Right ventricle myocardium superior (tissue), 1 donor: ENCODE results near the gene ADGRD1. TPM values are rescaled to one million over a fixed set of nuclear protein-coding genes. Genes with fewer than 3 reads are reported as not detected.
"Not testable (repeated sequence)": the region's sequence is repeated elsewhere in the genome, so short reads cannot be mapped to it uniquely, and the experiment has no call there.

Experiments
- ATAC-seq: fragments of 200-7000 bp; cut with Tn5 transposase; one replicate; pipeline ENCODE4 v1.9.1; 2020; ENCODE audit warnings: mild to moderate bottlenecking; ENCODE audit not compliant: poor library complexity
- DNase-seq: peaks from one replicate; pipeline ENCODE4 v3.0.0-alpha.2; 2020
- intact Hi-C: fragments of 100-400 bp; cut with DNase I; formaldehyde crosslinking; loops from one replicate; pipeline ENCODE4 v1.11.2; 2022
- total RNA-seq: library from RNA; stranded (reverse); fragmentation: NEBNext Ultra II Directional; extraction: Animal tissue kit (Norgen Biotek cat#: 25700); gene quantifications from one replicate; pipeline ENCODE4 v1.2.1, GENCODE V29; 2021
- donor health status: DM: no; HTN: yes; CAD: no; lungs with severe emphysema.

ADGRD1 gene
- total RNA-seq, 1 donor from 2014 or later: 86.1 TPM

DNA sequence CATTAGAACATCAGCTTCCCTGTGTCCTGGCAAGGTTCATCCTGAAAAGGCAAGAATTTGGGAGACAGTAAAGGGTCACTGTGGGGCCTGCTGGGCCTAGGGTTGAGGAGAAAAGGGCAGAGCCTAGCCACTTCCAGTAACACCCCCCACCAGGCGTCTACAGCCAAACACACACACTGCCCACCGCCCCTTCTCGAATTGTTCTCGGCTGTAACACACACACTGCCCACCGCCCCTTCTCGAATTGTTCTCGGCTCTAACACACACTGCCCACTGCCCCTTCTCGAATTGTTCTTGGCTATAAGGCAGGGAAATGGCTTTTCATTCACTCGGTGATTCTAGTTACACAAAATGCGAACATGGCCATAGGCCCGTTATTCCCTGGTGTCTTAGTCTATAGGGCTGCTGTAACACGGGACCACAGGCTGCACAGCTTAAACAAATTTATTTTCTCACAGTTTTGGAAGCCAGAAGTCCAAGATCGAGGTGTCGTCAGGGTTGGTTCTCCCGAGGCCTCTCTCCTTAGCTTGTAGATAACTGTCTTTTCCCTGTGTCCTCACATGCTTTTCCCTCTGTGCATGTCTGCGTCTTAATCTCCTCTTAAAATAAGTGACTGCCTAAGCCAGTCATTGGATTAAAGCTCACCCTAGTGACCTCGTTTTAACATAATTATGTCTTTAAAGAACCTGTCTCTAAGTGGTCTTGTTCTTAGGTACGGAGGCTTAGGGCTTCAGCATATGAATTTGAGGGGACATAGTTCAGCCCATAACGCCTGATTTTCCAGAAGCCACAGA is 171.0 kb downstream of the ADGRD1 start:
- intact Hi-C loops: no loop called here
- ATAC-seq (no peak), DNase-seq (peak; percentile 22)

DNA sequence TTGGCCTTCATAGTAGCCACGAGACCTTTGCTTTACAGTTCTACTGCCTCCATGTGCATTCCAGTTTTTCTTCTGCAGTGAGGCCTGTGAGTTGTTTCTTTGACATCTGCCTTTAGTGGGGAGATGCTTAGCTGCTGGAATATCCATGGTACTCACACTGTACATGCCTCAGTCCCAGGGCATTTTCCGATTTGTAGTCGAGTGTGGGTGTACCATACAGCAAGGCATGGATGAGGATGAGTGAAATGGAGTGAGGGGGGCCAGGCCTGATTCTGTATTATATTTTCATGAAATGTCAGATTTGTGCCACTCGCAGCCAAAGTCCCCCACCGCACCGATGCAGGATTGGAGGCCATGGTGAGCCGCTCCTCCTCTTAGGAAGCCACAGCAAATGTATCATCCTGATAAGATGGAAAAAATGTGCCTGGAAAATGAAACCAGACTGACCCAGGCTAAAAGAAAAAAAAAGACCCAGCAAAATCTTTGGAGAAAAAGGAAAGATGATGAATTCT is 173.0 kb downstream of the ADGRD1 start:
- intact Hi-C loops: no loop called here
- DNase-seq (peak; percentile 26), ATAC-seq (no peak)

GRCh38 chr12:131128556-131128955 is 174.8 kb downstream of the ADGRD1 start:
- no peak for ATAC-seq

GRCh38 chr12:131128966-131129619 is 175.4 kb downstream of the ADGRD1 start:
- DNase-seq, ATAC-seq, intact Hi-C loops: not testable (repeated sequence)

More at GRCh38 chr12:131128556-131128955, 174.8 kb downstream of the ADGRD1 start:
- no peak for DNase-seq
- intact Hi-C loops: no loop called here

- no peak for DNase-seq
- intact Hi-C loops: loop anchor here (5.0 kb wide), 1 partner anchor 213 kb away; no protein-coding TSS in a partner anchor
- no peak for ATAC-seq
Observed at GRCh38 chr12:131129839-131130238, 176.1 kb downstream of the ADGRD1 start.

- intact Hi-C loops: loop anchor here (5.0 kb wide), 1 partner anchor 213 kb away; no protein-coding TSS in a partner anchor
- no peak for ATAC-seq
Observed at GRCh38 chr12:131130311-131130911, 176.7 kb downstream of the ADGRD1 start.

DNA sequence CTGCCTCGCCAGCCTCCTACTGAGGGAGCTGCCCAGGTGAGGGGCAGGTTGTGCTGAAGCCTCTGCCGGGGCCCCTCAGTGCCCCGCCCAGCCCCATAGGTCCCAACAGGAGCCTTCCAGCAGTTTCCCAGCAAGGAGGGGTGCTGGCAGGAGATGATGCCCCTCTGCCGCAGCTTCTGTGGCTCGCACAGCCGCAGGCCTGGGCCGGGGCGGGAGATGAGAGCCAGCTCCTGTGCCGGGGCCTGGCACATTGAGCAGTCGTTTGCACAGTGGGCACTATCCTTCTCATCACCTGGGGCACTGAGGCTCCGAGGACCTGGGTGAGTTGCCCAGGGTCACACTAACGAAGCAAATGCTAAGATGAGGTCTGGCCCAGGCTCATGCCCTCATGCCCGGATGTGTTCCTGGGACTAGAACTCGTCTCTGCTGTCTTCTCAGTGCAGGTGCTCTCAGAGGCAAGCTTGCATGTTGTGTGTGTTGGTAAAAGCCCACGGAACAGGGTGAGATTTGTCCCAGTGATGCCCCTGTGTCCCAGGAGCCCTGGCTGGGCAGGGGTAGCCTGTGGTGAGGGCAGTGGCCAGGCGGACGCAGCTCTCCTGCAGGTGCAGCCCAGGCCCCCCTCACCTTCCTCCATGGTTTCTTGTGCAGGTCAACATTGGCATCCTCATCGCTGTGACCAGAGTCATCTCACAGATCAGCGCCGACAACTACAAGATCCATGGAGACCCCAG is 177.5 kb downstream of the ADGRD1 start:
- intact Hi-C loops: loop anchor here (5.0 kb wide), 1 partner anchor 214 kb away; no protein-coding TSS in a partner anchor
- ATAC-seq (no peak), DNase-seq (no peak)

More at GRCh38 chr12:131130311-131130911, 176.7 kb downstream of the ADGRD1 start:
- DNase-seq: no peak

DNA sequence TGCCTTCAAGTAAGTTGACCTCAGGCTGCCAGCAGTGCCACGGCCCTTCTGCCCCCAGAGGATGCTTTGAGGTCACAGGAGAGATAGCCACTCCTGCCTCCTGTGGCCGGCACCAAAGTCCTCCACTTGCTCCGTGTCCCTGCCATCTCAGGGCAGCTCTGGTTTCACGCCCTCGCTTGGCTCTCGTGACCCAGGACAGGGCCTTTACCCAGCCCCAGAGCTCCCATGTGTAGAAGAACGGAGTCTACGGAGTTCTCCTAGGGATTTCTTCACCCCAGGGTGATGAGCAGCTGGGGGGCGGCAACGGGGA is 178.1 kb downstream of the ADGRD1 start:
- intact Hi-C loops: loop anchor here (5.0 kb wide), 1 partner anchor 214 kb away; no protein-coding TSS in a partner anchor
- no peak for ATAC-seq
- no peak for DNase-seq

DNA sequence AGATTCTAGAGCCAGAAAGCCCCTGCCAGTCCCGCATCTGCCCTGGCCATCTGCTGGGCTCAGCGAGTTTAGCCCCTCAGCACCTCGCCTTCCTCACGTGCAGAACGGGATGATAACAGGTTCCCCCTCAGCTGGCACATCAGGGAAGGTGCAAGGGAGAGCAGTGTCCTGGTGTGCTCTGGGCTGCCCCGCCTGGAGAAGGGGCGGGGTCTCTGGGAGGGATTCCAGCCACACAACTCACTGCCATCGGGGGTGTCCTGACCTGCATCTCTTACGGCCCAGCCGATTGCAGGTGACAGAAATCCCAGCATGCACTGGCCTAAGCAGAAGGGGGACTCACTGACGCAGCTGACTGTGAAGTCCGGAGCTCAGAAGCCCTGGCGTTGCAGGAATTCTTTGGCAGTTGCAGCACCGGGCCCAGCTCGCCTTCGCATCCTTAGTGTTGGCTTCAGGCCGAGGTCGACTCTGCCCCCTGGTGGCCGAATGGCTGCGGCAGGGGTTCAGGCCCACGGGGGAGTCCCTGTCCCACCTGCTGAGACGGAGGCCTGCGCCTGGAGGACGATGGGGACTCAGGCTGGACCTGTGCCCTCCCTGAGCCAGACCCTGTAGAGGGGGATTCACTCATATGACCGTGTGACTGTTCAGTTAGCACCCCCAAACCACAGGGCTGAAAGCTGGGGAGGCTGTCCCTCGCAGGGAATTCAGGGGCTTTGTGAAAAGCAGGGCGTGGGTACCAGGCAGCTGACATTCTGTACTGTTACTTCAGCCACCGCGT is 178.6 kb downstream of the ADGRD1 start:
- ATAC-seq (peak; percentile 72), DNase-seq (peak; percentile 82)
- intact Hi-C loops: loop anchor here (5.0 kb wide), 1 partner anchor 215 kb away; no protein-coding TSS in a partner anchor

DNA sequence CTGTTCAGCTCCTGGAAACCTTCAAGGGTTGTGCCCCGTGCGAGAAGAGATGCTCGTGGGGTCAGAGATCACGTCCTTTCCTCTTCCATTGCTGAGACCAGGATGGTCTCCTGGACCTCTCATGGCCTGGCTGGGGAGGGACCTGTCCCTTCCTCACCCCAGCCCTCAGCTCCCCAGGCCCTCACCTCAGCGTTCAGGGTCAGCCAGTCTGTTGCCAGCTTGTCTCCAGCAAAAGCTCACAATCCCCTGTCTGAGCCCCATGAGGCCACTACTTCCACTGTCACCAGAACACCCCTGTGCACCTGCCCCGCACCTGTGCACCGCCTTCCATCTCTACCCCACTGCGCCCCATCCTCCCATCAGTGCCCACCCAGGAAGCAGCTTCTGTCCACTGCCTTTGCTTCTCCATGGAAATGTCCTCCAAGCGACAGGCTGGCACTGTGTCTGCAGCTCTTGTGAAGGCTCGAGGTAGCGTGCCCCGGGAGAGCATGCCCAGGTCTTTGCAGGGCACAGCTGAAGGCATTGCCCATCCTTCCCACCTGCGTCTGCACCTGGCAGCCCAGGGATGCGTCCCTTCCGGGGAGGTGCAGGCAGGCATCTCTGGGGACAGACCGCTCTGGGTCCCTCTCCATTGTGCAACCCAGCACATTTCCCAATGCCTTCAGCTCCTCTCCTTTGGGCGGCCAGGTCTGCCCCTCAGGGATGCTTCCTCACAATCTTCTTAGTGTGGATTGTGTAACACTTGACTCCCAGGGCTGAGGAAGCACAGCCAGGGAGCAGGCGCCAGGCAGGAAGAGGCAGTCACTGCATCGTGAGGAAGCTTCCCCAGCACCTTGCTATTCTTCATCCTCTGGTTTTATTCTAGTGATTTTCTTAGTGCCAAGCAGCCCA is 179.6 kb downstream of the ADGRD1 start:
- DNase-seq: peak; percentile 67
- peak; percentile 32 for ATAC-seq
- intact Hi-C loops: loop anchor here (5.0 kb wide), 1 partner anchor 216 kb away; no protein-coding TSS in a partner anchor

DNA sequence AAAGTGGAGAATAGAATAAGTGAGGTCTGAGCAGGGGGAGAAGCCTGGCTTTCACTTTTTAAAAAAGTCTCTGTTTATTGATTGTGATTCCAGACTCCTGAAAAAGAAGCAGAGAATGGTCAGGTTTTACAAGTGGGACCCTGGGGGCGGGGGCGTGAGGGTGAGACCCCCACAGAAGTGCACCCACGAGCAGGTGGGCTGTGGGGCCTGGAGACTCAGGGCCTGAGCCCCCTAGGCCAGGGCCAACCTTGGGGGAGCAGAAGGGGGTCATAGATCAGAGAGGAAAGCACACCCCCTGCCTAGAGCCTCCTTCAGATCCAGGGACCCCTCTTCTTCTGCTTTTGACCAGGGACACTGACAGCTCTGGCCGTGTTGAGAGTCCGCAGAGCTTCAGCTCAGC is 180.3 kb downstream of the ADGRD1 start:
- DNase-seq: no peak
- no peak for ATAC-seq
- intact Hi-C loops: loop anchor here (5.0 kb wide), 1 partner anchor 217 kb away; no protein-coding TSS in a partner anchor

- ATAC-seq: no peak
- intact Hi-C loops: loop anchor here (5.0 kb wide), 1 partner anchor 217 kb away; no protein-coding TSS in a partner anchor
- no peak for DNase-seq
Observed at GRCh38 chr12:131134523-131135310, 181.0 kb downstream of the ADGRD1 start.

DNA sequence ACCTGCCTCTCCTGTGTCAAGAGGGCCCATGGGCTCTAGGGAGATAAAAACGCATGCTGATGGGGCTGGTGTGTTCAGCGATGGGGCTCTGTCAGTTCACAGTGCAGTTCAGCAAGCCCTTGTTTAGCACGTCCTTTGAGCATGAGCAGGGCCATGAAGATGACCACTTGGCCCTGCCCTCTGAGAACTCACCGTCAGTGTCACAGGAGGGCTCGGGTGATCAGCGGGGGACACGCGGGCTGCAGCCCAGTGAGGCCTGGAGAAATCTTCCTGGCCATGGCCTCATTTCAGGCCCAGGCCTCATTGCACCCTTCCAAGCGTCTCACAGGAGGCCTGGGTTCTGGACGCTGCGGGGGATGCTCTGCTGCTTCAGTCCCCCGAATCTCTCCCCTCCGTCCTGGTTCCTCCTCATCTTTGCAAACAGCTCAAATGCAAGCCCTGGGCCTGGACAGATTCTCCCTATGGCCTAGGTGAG is 181.6 kb downstream of the ADGRD1 start:
- DNase-seq (no peak), ATAC-seq (no peak)
- intact Hi-C loops: no loop called here

- DNase-seq (no peak), ATAC-seq (no peak)
- intact Hi-C loops: no loop called here
Observed at GRCh38 chr12:131135786-131136538, 182.3 kb downstream of the ADGRD1 start.

- DNase-seq (no peak), ATAC-seq (no peak)
- intact Hi-C loops: no loop called here
Observed at GRCh38 chr12:131136539-131136872, 182.8 kb downstream of the ADGRD1 start.
